Type B pancreatic cell (in vitro differentiated cells): Measurements from ENCODE around the gene BEAN1. TPM values are rescaled to one million over a fixed set of nuclear protein-coding genes. Genes with fewer than 3 reads are reported as not detected.

Experiments used
- DNase-seq: peaks from one replicate; pipeline ENCODE4 v3.0.0; 2021; ENCODE audit warnings: mixed read lengths; ENCODE audit not compliant: unreplicated experiment; ENCODE audit errors: extremely low spot score
- H3K27ac Mint-ChIP-seq: 2 replicates; pipeline ENCODE4 v1.8.0; 2021; ENCODE audit warnings: mild to moderate bottlenecking, mixed read lengths
- H3K27me3 Mint-ChIP-seq: 2 replicates; pipeline ENCODE4 v1.8.0; 2021; ENCODE audit warnings: mixed read lengths
- H3K36me3 Mint-ChIP-seq: 2 replicates; pipeline ENCODE4 v1.8.0; 2021; ENCODE audit warnings: mixed read lengths
- H3K4me1 Mint-ChIP-seq: one replicate; pipeline ENCODE4 v1.8.0; 2021; ENCODE audit warnings: mixed read lengths; ENCODE audit not compliant: unreplicated experiment
- H3K4me3 Mint-ChIP-seq: 2 replicates; pipeline ENCODE4 v1.8.0; 2021; ENCODE audit warnings: mild to moderate bottlenecking, mixed read lengths
- H3K9me3 Mint-ChIP-seq: 2 replicates; pipeline ENCODE4 v1.8.0; 2021; ENCODE audit warnings: mixed read lengths
- total RNA-seq: library from RNA; stranded (reverse); gene quantifications from 2 replicates; pipeline ENCODE4 v1.2.1, GENCODE V29; 2021; ENCODE audit warnings: low replicate concordance
- TF ChIP-seq, protein P1 (sequence below): fragments of 200-600 bp; sonication (generic); conservative IDR thresholded peaks from 2 replicates; pipeline ENCODE4 v1.5.0; 2021; ENCODE audit warnings: antibody characterized with exemption, mild to moderate bottlenecking

BEAN1 gene
- total RNA-seq, 1 donor from 2014 or later = 1.1 TPM

- DNase-seq = no peak
- TF ChIP-seq, protein P1, sequence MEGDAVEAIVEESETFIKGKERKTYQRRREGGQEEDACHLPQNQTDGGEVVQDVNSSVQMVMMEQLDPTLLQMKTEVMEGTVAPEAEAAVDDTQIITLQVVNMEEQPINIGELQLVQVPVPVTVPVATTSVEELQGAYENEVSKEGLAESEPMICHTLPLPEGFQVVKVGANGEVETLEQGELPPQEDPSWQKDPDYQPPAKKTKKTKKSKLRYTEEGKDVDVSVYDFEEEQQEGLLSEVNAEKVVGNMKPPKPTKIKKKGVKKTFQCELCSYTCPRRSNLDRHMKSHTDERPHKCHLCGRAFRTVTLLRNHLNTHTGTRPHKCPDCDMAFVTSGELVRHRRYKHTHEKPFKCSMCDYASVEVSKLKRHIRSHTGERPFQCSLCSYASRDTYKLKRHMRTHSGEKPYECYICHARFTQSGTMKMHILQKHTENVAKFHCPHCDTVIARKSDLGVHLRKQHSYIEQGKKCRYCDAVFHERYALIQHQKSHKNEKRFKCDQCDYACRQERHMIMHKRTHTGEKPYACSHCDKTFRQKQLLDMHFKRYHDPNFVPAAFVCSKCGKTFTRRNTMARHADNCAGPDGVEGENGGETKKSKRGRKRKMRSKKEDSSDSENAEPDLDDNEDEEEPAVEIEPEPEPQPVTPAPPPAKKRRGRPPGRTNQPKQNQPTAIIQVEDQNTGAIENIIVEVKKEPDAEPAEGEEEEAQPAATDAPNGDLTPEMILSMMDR = no peak
- Mint-ChIP-seq H3K27ac (no peak overlapping the region), H3K36me3 (peaks cover 12% of the 10 kb centered on the region), H3K4me1 (peaks cover 18% of the 10 kb centered on the region), H3K27me3 (no peaks in the 10 kb centered on the region), H3K9me3 (no peaks in the 10 kb centered on the region), H3K4me3 (no peak overlapping the region)
These were observed 92.6 kb downstream of the BEAN1 start for GRCh38 chr16:66519482-66520373.

DNA sequence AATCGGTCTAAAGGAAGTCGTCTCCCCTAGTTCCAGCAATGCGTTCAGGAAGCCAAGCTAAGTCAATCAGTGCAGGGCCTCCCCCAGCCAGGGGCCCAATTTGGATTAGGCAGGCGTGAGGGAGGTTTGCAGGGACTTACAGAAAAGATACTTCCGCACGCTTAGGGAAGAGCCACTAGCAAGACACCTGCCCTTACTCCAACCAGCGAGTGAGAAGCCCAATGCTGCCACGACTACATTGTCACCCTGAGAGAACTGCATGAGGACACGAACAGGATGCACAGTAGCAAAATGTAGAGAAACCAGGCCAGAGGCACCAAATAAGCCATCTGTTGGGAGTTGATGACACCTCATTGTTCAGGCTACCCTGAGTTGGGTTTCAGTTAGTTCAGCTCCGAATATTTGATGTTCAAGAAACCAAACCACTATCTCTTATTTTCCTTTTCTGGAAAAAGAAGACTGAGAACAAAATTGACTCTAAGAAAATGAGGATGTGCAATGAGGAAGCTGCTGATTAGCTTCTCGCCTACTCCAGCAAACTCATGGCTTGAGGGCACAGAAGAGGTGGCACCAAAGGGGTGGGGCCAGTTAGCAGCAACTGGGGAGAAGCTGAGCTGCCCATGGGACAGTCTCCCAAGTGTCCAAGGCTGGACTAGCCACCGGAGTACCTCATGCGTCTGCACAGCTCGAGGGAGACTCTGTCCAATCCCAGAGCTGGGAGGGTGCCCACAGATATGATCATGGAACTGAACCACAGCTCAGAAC, 93.5 kb downstream of the BEAN1 start:
- TF ChIP-seq, protein P1 = no peak
- no peak overlapping the region for H3K4me3 Mint-ChIP-seq
- peaks cover 7% of the 10 kb centered on the region for H3K36me3 Mint-ChIP-seq
- DNase-seq = no peak
- H3K4me1 Mint-ChIP-seq = peaks cover 18% of the 10 kb centered on the region
- H3K9me3 Mint-ChIP-seq = no peaks in the 10 kb centered on the region
- no peak overlapping the region for H3K27ac Mint-ChIP-seq
- H3K27me3 Mint-ChIP-seq = no peaks in the 10 kb centered on the region

- H3K9me3 Mint-ChIP-seq = no peaks in the 10 kb centered on the region
- no peak for DNase-seq
- no peak overlapping the region for H3K4me3 Mint-ChIP-seq
- H3K27me3 Mint-ChIP-seq = no peaks in the 10 kb centered on the region
- H3K4me1 Mint-ChIP-seq = peaks cover 16% of the 10 kb centered on the region
- H3K27ac Mint-ChIP-seq = no peak overlapping the region
- TF ChIP-seq, protein P1 = no peak
- H3K36me3 Mint-ChIP-seq = peaks cover 5% of the 10 kb centered on the region
These were observed 94.2 kb downstream of the BEAN1 start for GRCh38 chr16:66521252-66521713.

- no peak overlapping the region for H3K4me3 Mint-ChIP-seq
- TF ChIP-seq, protein P1 = no peak
- H3K36me3 Mint-ChIP-seq = no peaks in the 10 kb centered on the region
- no peaks in the 10 kb centered on the region for H3K27me3 Mint-ChIP-seq
- H3K27ac Mint-ChIP-seq = peak overlapping the region; percentile 26
- H3K9me3 Mint-ChIP-seq = no peaks in the 10 kb centered on the region
- H3K4me1 Mint-ChIP-seq = peaks cover 8% of the 10 kb centered on the region
- DNase-seq = no peak
These were observed 95.1 kb downstream of the BEAN1 start for GRCh38 chr16:66521951-66522771.
